Omental fat pad (tissue), 4 donors: ENCODE measurements around the gene LSM12. TPM values are rescaled to one million over a fixed set of nuclear protein-coding genes. Genes with fewer than 3 reads are reported as not detected.

ENCODE experiments used
- ATAC-seq: fragments of 150-250 bp; one replicate; pipeline ENCODE4 v1.9.1; 2016; ENCODE audit warnings: mild to moderate bottlenecking, moderate library complexity; ENCODE audit not compliant: low FRiP score
- DNase-seq: peaks from one replicate; pipeline ENCODE4 v3.0.0-alpha.2; 2019; ENCODE audit warnings: low spot score
- small RNA-seq: library from RNA; depleted of rRNA; stranded (forward); fragments of <200 nt; gene quantifications from one replicate; pipeline ENCODE3, GENCODE V24; 2016
- total RNA-seq, 4 donors: library from RNA; depleted of rRNA; stranded (reverse); fragments of >200 nt; gene quantifications; one replicate each; pipeline ENCODE4 v1.1.0, GENCODE V29; 2016
- TF ChIP-seq, protein P1 (sequence below), 3 donors: fragments of 450-650 bp; IDR thresholded peaks; one replicate each; pipeline ENCODE4 v1.5.1; 2016 to 2017; ENCODE audit warnings: antibody characterized with exemption in 3 of 3, mild to moderate bottlenecking in 3 of 3, moderate library complexity in 2 of 3

Gene LSM12
- total RNA-seq, 4 donors from 2014 or later, result 24.6 to 52.9 (median 47.4) TPM

- TF ChIP-seq, protein P1, sequence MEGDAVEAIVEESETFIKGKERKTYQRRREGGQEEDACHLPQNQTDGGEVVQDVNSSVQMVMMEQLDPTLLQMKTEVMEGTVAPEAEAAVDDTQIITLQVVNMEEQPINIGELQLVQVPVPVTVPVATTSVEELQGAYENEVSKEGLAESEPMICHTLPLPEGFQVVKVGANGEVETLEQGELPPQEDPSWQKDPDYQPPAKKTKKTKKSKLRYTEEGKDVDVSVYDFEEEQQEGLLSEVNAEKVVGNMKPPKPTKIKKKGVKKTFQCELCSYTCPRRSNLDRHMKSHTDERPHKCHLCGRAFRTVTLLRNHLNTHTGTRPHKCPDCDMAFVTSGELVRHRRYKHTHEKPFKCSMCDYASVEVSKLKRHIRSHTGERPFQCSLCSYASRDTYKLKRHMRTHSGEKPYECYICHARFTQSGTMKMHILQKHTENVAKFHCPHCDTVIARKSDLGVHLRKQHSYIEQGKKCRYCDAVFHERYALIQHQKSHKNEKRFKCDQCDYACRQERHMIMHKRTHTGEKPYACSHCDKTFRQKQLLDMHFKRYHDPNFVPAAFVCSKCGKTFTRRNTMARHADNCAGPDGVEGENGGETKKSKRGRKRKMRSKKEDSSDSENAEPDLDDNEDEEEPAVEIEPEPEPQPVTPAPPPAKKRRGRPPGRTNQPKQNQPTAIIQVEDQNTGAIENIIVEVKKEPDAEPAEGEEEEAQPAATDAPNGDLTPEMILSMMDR (IDR thresholded peaks at IDR 0.05), result no peak
- no peak for DNase-seq
- no peak for ATAC-seq
Observed at GRCh38 chr17:43988301-43988700, 78.2 kb downstream of the LSM12 start.

DNA sequence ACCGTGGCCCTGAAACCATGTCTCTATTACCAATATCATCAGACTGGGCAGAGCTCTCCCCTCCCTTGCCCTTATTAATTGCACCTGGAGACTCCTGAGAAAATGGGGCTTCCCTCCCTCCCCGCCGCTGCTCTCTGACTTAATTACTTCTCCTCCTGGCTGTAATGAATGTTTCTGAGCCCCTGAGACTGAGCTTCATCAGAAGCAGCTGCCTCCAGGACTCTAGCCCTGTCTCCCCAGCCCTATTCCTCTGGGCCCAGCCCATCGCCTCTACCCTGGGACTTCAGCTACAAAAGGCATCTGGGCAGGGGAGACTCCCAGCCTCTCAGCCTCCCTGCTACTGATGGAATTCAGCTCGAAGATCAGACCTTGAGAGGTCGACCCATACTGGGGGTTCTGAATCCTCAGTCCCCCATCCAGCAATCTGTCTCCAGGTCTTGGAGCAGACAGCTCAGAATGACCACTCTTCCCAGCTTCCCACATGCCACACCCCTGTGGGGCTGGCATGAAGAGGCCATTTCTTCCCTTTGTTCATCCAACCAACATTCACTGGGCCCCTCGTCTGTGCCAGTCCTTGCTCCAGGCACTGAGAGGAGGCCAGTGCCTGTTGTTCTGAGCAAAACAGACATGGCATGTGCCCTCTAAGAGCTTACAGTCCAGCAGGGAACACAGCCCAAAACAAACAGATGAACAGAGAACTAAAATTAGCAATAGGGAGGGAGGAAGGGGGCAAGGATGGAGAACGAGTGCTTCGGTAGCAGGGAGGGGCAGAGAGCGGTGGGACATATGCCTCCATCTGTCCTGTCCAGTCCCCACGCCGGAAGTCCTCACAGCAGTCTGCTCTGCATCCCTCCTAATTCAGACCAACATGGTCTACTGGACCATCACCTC, 79.1 kb downstream of the LSM12 start:
- TF ChIP-seq, protein P1 (IDR thresholded peaks at IDR 0.05), result no peak
- DNase-seq, result no peak
- no peak for ATAC-seq

DNA sequence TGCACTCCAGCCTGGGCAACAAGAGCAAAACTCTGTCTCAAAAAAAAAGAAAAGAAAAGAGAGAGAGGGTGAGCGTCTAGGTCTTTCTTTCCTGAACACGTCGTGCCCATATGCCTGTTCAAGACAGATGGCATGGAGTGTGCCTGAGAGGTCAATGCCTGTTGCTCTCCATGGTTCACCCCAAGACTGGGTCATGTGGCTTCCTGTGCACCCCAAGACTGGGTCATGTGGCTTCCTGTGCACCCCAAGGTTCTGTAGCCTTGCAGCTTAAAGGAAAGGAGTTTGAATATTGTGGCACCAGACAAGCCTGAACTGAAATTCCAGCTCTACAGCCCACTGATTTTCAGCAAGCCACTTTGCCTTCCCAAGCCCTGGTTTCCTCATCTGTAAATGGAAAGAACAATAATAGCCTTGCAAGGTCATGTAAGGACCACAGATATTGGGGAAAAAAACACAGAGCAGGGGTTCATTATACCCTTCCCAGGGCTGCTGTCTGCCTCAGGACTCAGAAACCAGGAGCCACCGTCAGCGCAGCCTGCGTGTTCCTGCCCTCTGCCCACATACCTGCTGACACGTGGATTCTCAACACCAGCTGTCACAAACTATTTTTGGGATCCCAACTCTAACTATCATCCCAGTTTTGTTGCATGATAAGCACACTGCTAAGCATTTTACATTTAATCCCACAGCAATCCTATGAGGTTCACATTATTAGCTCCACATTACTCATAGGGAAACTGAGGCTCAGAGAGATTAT, 80.1 kb downstream of the LSM12 start:
- DNase-seq (no peak), ATAC-seq (no peak)
- TF ChIP-seq, protein P1 (IDR thresholded peaks at IDR 0.05), result no peak

DNA sequence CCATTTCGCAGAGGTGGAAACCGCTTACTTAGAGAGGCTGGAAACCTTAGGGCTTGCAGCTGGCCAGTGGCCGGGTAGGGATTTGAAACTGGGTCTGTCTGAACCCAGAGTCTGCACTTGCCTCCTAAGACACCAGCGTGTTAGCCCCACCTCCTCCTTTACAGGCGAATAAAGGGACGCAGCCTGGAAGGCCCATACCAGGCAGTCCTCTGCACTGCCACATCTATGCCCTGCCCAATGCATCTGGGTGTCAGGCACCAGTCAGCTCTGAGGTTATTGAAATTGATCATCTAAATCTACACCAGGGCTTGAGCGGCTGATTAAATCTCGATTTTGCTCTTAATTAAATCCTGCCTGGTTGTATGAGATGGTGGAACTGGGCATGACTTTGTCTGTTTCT, 82.0 kb downstream of the LSM12 start:
- ATAC-seq, result no peak
- DNase-seq, result no peak
- TF ChIP-seq, protein P1 (IDR thresholded peaks at IDR 0.05), result no peak

Small RNA genes lying within 50 kb of the gene (small RNA-seq; reads per million reads assigned to genes)
- not detected for gene RF00012

Other genes with a start within 250 kb of the LSM12 start
- 10 to 100 TPM; 13.2 to 27.9 (median 24.0) TPM for gene MPP3, start 233.5 kb downstream of the LSM12 start, total RNA-seq
- gene CD300LG, start 219.5 kb downstream of the LSM12 start, total RNA-seq, result 100 to 1,000 TPM in 2 of 4 donors, 10 to 100 TPM in 2; 35.2 to 382 (median 96.5) TPM
- 1 to 10 TPM; 1.3 to 4.5 (median 3.2) TPM for gene MPP2, start 159.1 kb downstream of the LSM12 start, total RNA-seq
- not detected for gene PPY, start 124.2 kb downstream of the LSM12 start, total RNA-seq
- not detected for gene PYY, start 112.7 kb downstream of the LSM12 start, total RNA-seq
- 1 to 10 TPM in 1 of 4 donors, under 1 TPM in 3; 0.37 to 1.6 (median 0.77) TPM for gene NAGS, start 62.0 kb downstream of the LSM12 start, total RNA-seq
- gene TMEM101, start 51.7 kb downstream of the LSM12 start, total RNA-seq, result 10 to 100 TPM; 17.3 to 37.0 (median 26.8) TPM
- gene G6PC3, start 4.1 kb upstream of the LSM12 start, total RNA-seq, result 10 to 100 TPM; 30.1 to 58.3 (median 39.0) TPM
- gene HDAC5, start 57.0 kb upstream of the LSM12 start, total RNA-seq, result 10 to 100 TPM; 52.5 to 91.9 (median 62.4) TPM
- gene HROB, start 75.3 kb upstream of the LSM12 start, total RNA-seq, result 1 to 10 TPM; 1.0 to 5.2 (median 1.5) TPM
- gene ASB16, start 104.0 kb upstream of the LSM12 start, total RNA-seq, result under 1 TPM in 1 of 4 donors, not detected in 3; 0.19 TPM
- gene TMUB2, start 120.3 kb upstream of the LSM12 start, total RNA-seq, result 10 to 100 TPM; 31.7 to 41.2 (median 35.8) TPM
- 10 to 100 TPM; 37.8 to 55.2 (median 45.0) TPM for gene ATXN7L3, start 133.2 kb upstream of the LSM12 start, total RNA-seq
- 10 to 100 TPM; 32.9 to 60.2 (median 41.2) TPM for gene UBTF, start 153.0 kb upstream of the LSM12 start, total RNA-seq
- 1 to 10 TPM in 1 of 4 donors, under 1 TPM in 3; 0.16 to 1.2 (median 0.56) TPM for gene SLC4A1, start 201.5 kb upstream of the LSM12 start, total RNA-seq
- under 1 TPM in 1 of 4 donors, not detected in 3; 0.84 TPM for gene RUNDC3A, start 241.9 kb upstream of the LSM12 start, total RNA-seq